OCI-LY3 (cell line): ENCODE measurements around the gene MOB1B.

Experiments
- H2AFZ ChIP-seq: fragments of 200-600, 300-600 bp; shearing (Covaris generic); 2 replicates; pipeline ENCODE4 v1.6.0; 2014; ENCODE audit warnings: antibody characterized with exemption, low read depth, low read length
- H3K27ac ChIP-seq: fragments of 200-600, 300-600 bp; sonication (generic); 2 replicates; pipeline ENCODE4 v1.5.1; 2014; ENCODE audit warnings: mild to moderate bottlenecking, low read length, moderate library complexity, mixed read lengths
- H3K27me3 ChIP-seq: fragments of 200-600, 300-600 bp; sonication (generic); 2 replicates; pipeline ENCODE4 v1.6.1; 2014; ENCODE audit warnings: low read depth, low read length, mixed read lengths
- H3K36me3 ChIP-seq: fragments of 200-600, 300-600 bp; sonication (generic); replicated peaks from 2 replicates; pipeline ENCODE3; 2014; ENCODE audit warnings: low read depth, low read length, mixed read lengths
- H3K4me1 ChIP-seq: fragments of 300-600, 200-600 bp; sonication (generic); 2 replicates; pipeline ENCODE4 v1.6.1; 2014; ENCODE audit warnings: low read length, mixed read lengths
- H3K4me2 ChIP-seq: fragments of 200-600, 300-600 bp; sonication (generic); 2 replicates; pipeline ENCODE4 v1.6.1; 2014; ENCODE audit warnings: low read length, mixed read lengths
- H3K4me3 ChIP-seq: fragments of 300-600, 200-600 bp; sonication (generic); 2 replicates; pipeline ENCODE4 v1.5.1; 2014; ENCODE audit warnings: antibody characterized with exemption, mild to moderate bottlenecking, low read length, moderate library complexity
- H3K79me2 ChIP-seq: fragments of 300-600, 200-600 bp; shearing (Covaris generic); 2 replicates; pipeline ENCODE4 v1.6.1; 2014; ENCODE audit warnings: mild to moderate bottlenecking, low read length, mixed read lengths
- H3K9ac ChIP-seq: fragments of 300-600, 200-600 bp; shearing (Covaris generic); 2 replicates; pipeline ENCODE4 v1.6.0; 2014; ENCODE audit warnings: mild to moderate bottlenecking, low read length, moderate library complexity
- H3K9me3 ChIP-seq: fragments of 200-600, 300-600 bp; shearing (Covaris generic); 2 replicates; pipeline ENCODE4 v1.6.1; 2014; ENCODE audit warnings: low read length, mixed read lengths; ENCODE audit not compliant: insufficient read depth
- H4K20me1 ChIP-seq: fragments of 200-600, 300-600 bp; sonication (generic); 2 replicates; pipeline ENCODE4 v1.6.1; 2016; ENCODE audit warnings: low read length, mixed read lengths; ENCODE audit not compliant: insufficient read depth
- CTCF ChIP-seq: fragments of 200-600, 300-600 bp; sonication (generic); IDR thresholded peaks from 2 replicates; pipeline ENCODE4 v1.5.1; 2014; ENCODE audit warnings: antibody characterized with exemption, low read length, low read depth
- EZH2phosphoT487 ChIP-seq: fragments of 200-600 bp; shearing (Covaris generic); IDR thresholded peaks from 2 replicates; pipeline ENCODE4 v1.6.1; 2018; ENCODE audit warnings: antibody characterized with exemption, mixed run types, low read depth

The MOB1B gene

GRCh38 chr4:70920592-70920991, 18.4 kb downstream of the MOB1B start:
- Histone ChIP-seq H3K9ac (no peak overlapping the region), H3K27ac (no peak overlapping the region), H4K20me1 (peaks cover 7% of the 10 kb centered on the region; the same call in 1 of the 2 replicates), H3K4me3 (no peak overlapping the region), H3K9me3 (no peaks in the 10 kb centered on the region), H3K36me3 (no peaks in the 10 kb centered on the region), H3K79me2 (peaks cover 5% of the 10 kb centered on the region), H3K4me2 (no peak overlapping the region), H3K4me1 (peaks cover 3% of the 10 kb centered on the region), H3K27me3 (no peaks in the 10 kb centered on the region), H2AFZ (no peak overlapping the region)
- TF ChIP-seq EZH2phosphoT487 = no peak
- TF ChIP-seq CTCF = no peak

- no peaks in the 10 kb centered on the region for H3K36me3 ChIP-seq
- no peaks in the 10 kb centered on the region for H3K9me3 ChIP-seq
- no peak overlapping the region for H3K9ac ChIP-seq
- peak overlapping the region; percentile 40; the same call in 1 of the 2 replicates for H3K4me3 ChIP-seq
- peaks cover 12% of the 10 kb centered on the region for H3K79me2 ChIP-seq
- peaks cover 26% of the 10 kb centered on the region for H4K20me1 ChIP-seq
- no peak overlapping the region for H3K27ac ChIP-seq
- peak overlapping the region; percentile 64 for H3K4me2 ChIP-seq
- peaks cover 33% of the 10 kb centered on the region for H3K4me1 ChIP-seq
- no peak for TF ChIP-seq EZH2phosphoT487
- TF ChIP-seq CTCF = peak; percentile 31
- H3K27me3 ChIP-seq = no peaks in the 10 kb centered on the region
- H2AFZ ChIP-seq = no peak overlapping the region
Measured at GRCh38 chr4:70925418-70925817, 23.2 kb downstream of the MOB1B start.

- Histone ChIP-seq H4K20me1 (peaks cover 30% of the 10 kb centered on the region), H3K4me2 (peak overlapping the region; percentile 64), H3K27ac (no peak overlapping the region), H3K9ac (no peak overlapping the region), H3K79me2 (peaks cover 12% of the 10 kb centered on the region), H3K36me3 (no peaks in the 10 kb centered on the region), H3K27me3 (no peaks in the 10 kb centered on the region), H3K4me3 (peak overlapping the region; percentile 40), H3K4me1 (peaks cover 40% of the 10 kb centered on the region), H2AFZ (no peak overlapping the region), H3K9me3 (no peaks in the 10 kb centered on the region)
- TF ChIP-seq EZH2phosphoT487 = no peak
- TF ChIP-seq CTCF = no peak
Measured at GRCh38 chr4:70925899-70926635, 23.9 kb downstream of the MOB1B start.

- Histone ChIP-seq H3K36me3 (no peaks in the 10 kb centered on the region), H4K20me1 (peaks cover 31% of the 10 kb centered on the region), H3K27ac (no peak overlapping the region), H3K4me2 (peak overlapping the region; percentile 74), H3K9ac (peak overlapping the region; percentile 1; the same call in 1 of the 2 replicates), H3K4me1 (peaks cover 43% of the 10 kb centered on the region), H3K27me3 (no peaks in the 10 kb centered on the region), H2AFZ (no peak overlapping the region), H3K79me2 (peaks cover 12% of the 10 kb centered on the region), H3K4me3 (peak overlapping the region; percentile 50), H3K9me3 (no peaks in the 10 kb centered on the region)
- no peak for TF ChIP-seq EZH2phosphoT487
- peak; percentile 16; the same call in 1 of the 2 replicates for TF ChIP-seq CTCF
Measured at GRCh38 chr4:70927502-70928137, 25.5 kb downstream of the MOB1B start.
